ENCODE data around the gene PSD4. TPM values are rescaled to one million over a fixed set of nuclear protein-coding genes. Genes with fewer than 3 reads are reported as not detected.

PSD4 gene
- total and polyA plus RNA-seq, 5 experiments from 2014 or later: 22.8 to 124 (median 44.1) TPM

DNA sequence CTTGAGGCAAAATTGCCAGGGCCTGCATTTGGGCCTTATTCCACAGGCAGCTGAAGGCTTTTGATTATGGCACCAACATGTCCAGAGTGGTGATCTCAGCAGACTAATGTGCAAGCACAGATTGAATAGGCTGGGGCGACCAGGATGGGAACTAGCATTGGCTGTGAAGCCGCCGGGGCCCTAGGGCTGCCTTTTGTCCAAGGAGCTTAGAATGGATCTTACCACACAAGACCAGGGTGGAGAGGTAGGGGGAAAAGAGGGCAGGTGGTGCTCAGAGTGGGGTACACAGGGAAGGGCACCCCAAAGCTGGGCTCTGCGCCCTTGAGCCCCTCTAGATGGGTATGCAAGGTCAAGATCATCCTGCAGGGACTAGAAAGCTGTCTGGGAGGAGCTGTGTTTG, 23.1 kb downstream of the PSD4 start:
- DNase-seq (no peak), ATAC-seq (no peak)
- Mint-ChIP-seq H3K4me3 (no peak overlapping the region), H3K36me3 (peaks cover 0 to 86% (median 18%) of the 10 kb centered on the region in 3 donors), H3K4me1 (peaks cover 18 to 38% (median 26%) of the 10 kb centered on the region in 4 donors), H3K9me3 (no peaks in the 10 kb centered on the region), H3K27me3 (no peaks in the 10 kb centered on the region), H3K27ac (peak overlapping the region; percentile 3 to 96 (median 78))
- POLR2A ChIA-PET: interaction anchor here (0.9 to 7.8 kb wide), 9 partner anchors 9 to 212 kb away, joined by 3 to 80 read pairs (median 4); partner anchors contain the start of gene PSD4

DNA sequence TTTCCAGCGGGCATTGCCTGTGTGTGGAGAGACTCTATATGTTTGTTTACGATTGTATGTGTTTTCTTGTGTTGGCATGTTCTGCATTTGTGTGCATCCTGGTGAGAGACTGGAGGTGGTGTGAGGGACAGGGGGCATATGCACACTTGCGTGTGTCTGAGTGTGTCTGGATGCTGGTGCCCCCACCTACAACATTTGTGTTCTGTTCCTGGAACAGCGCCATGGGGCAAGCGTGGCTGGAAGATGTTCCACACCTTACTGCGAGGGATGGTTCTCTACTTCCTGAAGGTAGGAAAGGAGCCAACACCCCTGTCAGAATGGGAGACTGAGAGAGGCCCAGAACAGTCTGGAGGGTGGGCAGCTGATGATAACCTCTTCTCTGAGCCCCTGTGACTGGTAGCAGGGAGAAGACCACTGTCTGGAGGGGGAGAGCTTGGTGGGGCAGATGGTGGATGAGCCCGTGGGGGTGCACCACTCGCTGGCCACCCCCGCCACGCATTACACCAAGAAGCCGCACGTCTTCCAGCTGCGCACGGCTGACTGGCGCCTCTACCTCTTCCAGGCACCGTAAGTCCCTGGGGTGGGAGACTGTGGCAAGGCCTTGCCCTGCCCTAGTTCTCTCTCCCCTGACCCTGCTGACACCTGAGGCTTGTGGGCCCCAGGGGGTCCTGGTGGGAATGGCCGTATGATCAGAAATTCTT, 23.7 kb downstream of the PSD4 start:
- peaks cover 0 to 89% (median 18%) of the 10 kb centered on the region in 3 donors for H3K36me3 Mint-ChIP-seq
- peaks cover 18 to 38% (median 26%) of the 10 kb centered on the region in 4 donors for H3K4me1 Mint-ChIP-seq
- H3K27me3 Mint-ChIP-seq: no peaks in the 10 kb centered on the region
- H3K27ac Mint-ChIP-seq: peak overlapping the region; percentile 36 to 96 (median 76)
- H3K4me3 Mint-ChIP-seq: peak overlapping the region in 2 of 10 donors; percentile 3 to 28
- ATAC-seq (no peak), DNase-seq (no peak)
- H3K9me3 Mint-ChIP-seq: no peaks in the 10 kb centered on the region
- POLR2A ChIA-PET: interaction anchor here (1.1 to 7.8 kb wide), 8 partner anchors 14 to 213 kb away, joined by 3 to 80 read pairs (median 11); partner anchors contain the start of gene PSD4

DNA sequence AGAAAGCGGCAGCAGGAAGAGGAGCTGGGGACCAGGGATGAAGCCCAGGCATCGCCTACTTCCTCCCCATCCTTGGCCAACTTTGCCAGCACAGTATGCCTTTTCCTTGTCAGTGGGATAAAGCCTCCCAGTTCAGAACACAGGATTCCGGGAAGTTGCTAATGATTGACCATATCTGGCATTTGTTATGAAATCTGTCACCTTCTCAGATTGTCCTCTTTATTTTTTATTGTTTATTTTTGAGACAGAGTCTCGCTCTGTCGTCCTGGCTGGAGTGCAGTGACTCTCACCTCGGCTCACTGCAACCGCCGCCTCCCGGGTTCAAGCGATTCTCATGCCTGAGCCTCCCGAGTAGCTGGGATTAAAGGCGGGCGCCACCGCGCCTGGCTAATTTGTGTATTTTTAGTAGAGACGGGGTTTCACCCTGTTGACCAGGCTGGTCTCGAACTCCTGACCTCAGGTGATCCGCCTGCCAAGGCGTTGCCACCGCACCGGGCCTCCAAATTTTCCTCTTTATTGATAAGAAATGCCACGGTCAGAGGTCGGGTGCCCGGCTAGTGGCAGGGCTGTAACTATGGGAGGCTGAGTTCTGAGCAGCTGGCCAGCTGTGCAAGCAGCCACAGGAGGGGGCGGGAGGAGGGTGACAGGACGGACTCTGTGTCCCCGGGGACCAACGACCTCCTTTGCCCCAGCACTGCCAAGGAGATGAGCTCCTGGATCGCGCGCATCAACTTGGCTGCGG, 24.4 kb downstream of the PSD4 start:
- Mint-ChIP-seq H3K9me3 (no peaks in the 10 kb centered on the region), H3K27ac (peak overlapping the region in 8 of 10 donors; percentile 8 to 79 (median 54)), H3K4me3 (peak overlapping the region in 1 of 10 donors; percentile 28), H3K4me1 (peaks cover 18 to 42% (median 27%) of the 10 kb centered on the region in 4 donors), H3K27me3 (no peaks in the 10 kb centered on the region), H3K36me3 (peaks cover 0 to 89% (median 18%) of the 10 kb centered on the region in 3 donors)
- POLR2A ChIA-PET: interaction anchor here (1.0 to 7.8 kb wide), 9 partner anchors 18 to 213 kb away, joined by 3 to 80 read pairs (median 6); partner anchors contain the start of gene PSD4
- ATAC-seq: no peak
- DNase-seq: no peak

DNA sequence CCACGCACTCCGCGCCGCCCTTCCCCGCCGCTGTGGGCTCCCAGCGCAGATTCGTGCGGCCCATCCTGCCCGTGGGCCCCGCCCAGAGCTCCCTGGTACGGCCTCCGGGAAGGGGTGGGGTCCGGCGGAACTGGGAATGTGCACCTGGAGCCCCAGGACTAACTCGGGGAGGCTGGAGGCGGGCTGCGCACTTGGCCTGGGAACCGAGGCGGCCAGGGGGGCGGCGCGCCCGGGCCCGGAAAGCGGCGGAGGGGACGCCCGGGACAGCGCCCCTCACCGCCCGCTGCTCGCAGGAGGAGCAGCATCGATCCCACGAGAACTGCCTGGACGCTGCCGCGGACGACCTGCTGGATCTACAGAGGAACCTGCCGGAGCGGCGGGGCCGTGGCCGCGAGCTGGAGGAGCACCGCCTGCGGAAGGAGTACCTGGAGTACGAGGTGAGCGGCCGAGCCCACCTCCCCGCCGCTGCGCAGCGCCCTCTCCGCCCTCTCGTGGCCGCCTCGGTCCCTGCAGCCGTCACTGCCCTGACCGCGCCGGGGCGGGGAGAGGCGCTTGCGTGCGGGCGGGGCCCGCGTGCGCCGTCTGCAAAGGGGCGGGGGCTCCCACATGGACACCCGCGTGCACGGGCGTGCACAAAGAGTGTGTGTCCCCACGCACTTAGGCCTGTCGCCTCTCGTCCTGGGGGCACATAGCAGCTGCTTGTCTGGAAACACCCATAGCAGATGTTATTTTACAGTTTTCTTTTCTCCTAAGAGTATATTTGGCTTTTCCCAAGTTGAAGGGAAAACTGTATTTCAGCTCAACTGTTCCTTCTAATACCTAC, 25.2 kb downstream of the PSD4 start:
- POLR2A ChIA-PET: interaction anchor here (1.0 to 7.8 kb wide), 9 partner anchors 18 to 214 kb away, joined by 3 to 80 read pairs (median 6); partner anchors contain the start of gene PSD4
- peak; percentile 58 to 85 (median 76) for DNase-seq
- H3K27ac Mint-ChIP-seq: peak overlapping the region in 2 of 10 donors; percentile 55 to 57
- no peaks in the 10 kb centered on the region for H3K27me3 Mint-ChIP-seq
- H3K4me3 Mint-ChIP-seq: peak overlapping the region in 2 of 10 donors; percentile 29 to 36
- peaks cover 21 to 42% (median 29%) of the 10 kb centered on the region in 4 donors for H3K4me1 Mint-ChIP-seq
- ATAC-seq: peak; percentile 77 to 82
- no peaks in the 10 kb centered on the region for H3K9me3 Mint-ChIP-seq
- H3K36me3 Mint-ChIP-seq: peaks cover 0 to 83% (median 18%) of the 10 kb centered on the region in 3 donors

DNA sequence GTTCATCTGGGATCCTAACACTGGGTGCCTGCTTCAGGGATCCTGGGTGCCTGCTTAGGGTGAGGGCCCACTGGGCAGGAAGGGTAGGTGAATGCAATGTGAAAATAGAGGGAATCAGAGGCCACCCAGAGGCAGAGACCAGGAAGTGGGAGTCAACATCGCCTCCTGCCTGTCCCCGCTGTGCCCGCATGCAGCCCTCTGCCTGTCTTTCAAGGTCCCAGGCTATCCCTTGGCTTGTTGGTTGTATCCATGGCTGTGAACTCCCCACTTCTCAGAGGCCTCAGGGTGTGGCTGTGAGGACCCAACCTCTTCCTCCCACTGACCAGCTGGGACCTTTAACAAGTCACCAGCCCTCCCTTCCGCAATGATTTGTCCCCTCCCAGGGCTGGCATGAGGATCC, 26.5 kb downstream of the PSD4 start:
- POLR2A ChIA-PET: interaction anchor here (0.7 to 7.8 kb wide), 6 partner anchors 20 to 63 kb away, joined by 3 to 80 read pairs (median 24); partner anchors contain the start of gene PSD4
- Mint-ChIP-seq H3K27me3 (no peaks in the 10 kb centered on the region), H3K4me3 (no peak overlapping the region), H3K27ac (peak overlapping the region in 9 of 10 donors; percentile 8 to 83 (median 49)), H3K36me3 (peaks cover 0 to 71% (median 12%) of the 10 kb centered on the region in 3 donors), H3K9me3 (no peaks in the 10 kb centered on the region), H3K4me1 (peaks cover 23 to 46% (median 36%) of the 10 kb centered on the region in 4 donors)
- ATAC-seq (no peak), DNase-seq (no peak)

DNA sequence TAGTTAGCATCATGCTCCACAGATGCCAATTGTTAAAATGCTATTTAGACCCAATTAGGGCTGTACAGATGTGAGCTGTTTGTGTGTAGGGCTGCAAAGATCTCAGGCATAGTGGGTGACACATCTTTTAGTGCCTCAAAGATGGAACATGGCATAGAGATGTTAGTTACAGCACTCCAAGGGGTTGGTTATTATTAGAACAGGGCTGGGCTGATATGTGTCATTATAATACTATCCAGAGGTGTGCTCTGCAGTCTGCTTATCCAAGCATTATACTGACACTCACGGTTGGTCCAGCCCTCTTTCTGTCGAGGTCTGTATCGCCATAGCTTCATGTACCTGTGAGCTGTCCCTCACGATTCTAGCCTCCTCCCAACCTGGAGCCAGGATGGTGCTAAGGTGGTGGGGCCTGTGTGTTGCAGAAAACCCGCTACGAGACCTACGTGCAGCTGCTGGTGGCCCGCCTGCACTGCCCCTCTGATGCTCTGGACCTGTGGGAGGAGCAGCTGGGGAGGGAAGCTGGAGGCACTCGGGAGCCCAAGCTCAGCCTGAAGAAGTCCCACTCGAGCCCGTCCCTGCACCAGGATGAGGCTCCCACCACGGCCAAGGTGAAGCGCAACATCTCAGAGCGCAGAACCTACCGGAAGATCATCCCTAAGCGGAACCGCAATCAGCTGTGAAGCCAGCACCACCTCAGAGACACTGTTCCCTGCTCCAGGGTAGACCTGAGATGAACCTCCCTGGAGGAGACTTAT, 27.1 kb downstream of the PSD4 start:
- DNase-seq: no peak
- no peak for ATAC-seq
- no peaks in the 10 kb centered on the region for H3K27me3 Mint-ChIP-seq
- H3K4me3 Mint-ChIP-seq: no peak overlapping the region
- peaks cover 21 to 48% (median 36%) of the 10 kb centered on the region in 4 donors for H3K4me1 Mint-ChIP-seq
- no peaks in the 10 kb centered on the region for H3K9me3 Mint-ChIP-seq
- peak overlapping the region in 9 of 10 donors; percentile 3 to 83 (median 46) for H3K27ac Mint-ChIP-seq
- H3K36me3 Mint-ChIP-seq: peaks cover 0 to 65% (median 11%) of the 10 kb centered on the region in 3 donors
- POLR2A ChIA-PET: interaction anchor here (0.7 to 3.3 kb wide), 4 partner anchors 26 to 63 kb away, joined by 3 to 33 read pairs (median 3); no protein-coding TSS in a partner anchor

DNA sequence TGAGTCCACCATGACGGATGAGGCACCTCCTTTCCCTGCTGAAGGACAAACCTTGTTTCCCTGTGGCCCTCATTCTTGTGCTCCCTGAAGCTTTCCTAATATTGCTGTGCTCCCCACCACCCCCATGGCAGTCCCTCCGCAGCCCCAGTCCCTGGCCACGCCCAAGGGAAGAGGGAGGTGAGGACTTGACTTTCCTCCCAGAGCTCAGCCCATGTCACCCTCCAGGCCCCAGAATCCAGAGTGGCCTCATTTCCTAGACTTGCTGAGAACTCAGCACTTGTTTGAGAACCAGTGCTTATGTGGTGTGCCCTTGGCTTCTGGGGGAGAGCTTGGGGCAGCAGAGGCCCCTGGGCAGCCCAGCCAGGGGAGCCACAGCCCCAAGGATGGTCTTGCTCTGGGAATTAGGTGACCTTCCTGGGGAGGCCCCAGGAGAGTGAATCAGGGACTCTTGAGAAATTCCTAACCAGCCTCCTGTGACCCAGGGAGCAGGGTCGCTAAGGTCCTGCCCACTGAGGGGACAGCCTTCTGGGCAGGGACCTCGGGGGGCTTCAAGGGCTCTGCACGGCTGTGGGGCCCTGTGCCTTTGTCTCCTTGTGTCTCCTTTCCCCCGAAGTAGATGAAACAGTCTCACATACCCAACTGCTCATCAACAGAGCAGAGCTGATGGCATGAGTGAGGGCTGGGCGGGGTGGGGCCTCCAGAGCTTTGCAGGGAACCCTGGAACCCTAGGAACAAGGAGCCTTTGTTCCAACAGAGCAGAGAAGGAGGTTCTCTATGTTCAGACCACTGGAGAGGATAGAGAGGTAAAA, 27.9 kb downstream of the PSD4 start:
- DNase-seq: no peak
- H3K36me3 Mint-ChIP-seq: peaks cover 0 to 57% (median 5%) of the 10 kb centered on the region in 3 donors
- H3K4me1 Mint-ChIP-seq: peaks cover 19 to 46% (median 35%) of the 10 kb centered on the region in 4 donors
- peak overlapping the region in 5 of 10 donors; percentile 3 to 83 (median 40) for H3K27ac Mint-ChIP-seq
- POLR2A ChIA-PET: interaction anchor here (0.7 to 1.2 kb wide), 3 partner anchors 27 to 50 kb away, joined by 3 read pairs; no protein-coding TSS in a partner anchor
- ATAC-seq: no peak
- no peaks in the 10 kb centered on the region for H3K9me3 Mint-ChIP-seq
- H3K27me3 Mint-ChIP-seq: no peaks in the 10 kb centered on the region
- no peak overlapping the region for H3K4me3 Mint-ChIP-seq

DNA sequence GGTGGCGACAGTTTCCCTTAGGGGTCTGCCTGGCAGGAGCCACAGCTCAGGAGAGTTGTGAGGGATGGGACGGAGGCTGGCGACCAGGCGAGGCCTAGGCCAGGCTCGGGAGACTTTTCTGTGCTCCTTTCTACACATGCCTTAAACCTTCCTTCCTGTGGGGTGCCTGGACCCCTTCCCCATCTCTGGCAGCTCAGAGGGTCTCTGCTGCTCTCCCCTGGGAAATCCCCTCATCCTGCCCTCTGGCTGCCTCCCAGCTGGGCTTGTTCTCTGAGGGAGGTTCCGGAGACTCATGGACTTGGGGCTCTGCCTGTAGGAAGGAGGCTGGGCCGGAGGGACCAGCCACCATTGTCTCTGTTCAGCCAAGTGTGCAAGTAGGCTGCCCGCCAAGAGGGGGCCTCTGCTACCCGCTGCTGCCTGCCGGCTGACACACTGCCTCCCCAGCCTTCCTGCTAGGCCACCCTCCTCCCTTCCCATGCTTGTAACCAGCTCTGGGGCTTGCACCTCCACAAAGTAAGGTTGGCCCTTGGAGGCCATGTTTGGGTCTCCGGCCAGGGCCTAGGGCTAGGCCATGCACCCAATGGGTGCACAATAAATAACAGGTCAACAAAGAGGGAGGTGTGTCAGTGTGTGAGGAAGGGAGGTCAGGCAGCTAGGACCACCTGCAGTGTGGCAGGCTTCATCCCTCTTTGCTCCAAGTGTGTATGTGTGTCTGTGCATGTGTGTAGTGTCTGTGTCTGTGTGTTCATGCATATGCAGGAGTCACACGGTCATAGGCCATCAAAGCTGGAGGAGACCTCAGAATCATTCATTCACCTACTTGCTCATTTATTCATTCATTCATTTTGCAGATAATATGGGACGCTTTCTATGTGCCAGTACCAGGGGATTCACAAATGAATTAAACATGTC, 28.8 kb downstream of the PSD4 start:
- H3K36me3 Mint-ChIP-seq: peaks cover 0 to 49% (median 2%) of the 10 kb centered on the region in 3 donors

DNA sequence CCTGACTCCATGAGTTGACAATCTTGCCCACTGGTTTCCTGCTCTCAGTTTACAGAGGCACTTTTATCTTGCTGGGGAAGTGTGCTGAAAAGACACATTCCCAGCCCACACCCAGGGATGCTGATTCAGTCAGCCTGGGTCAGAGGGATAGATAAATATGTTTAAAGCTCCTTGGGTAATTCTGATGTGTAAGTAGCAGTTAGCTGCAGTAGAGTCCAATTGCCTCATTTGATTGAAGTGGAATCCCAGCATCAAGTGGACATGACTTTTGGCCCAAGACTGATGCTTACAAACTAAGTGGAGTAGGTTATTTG, 29.4 kb downstream of the PSD4 start:
- DNase-seq: no peak
- Mint-ChIP-seq H3K4me1 (peaks cover 18 to 42% (median 34%) of the 10 kb centered on the region in 4 donors), H3K9me3 (no peaks in the 10 kb centered on the region), H3K27ac (peak overlapping the region in 4 of 10 donors; percentile 17 to 89 (median 48)), H3K36me3 (peaks cover 0 to 43% (median 2%) of the 10 kb centered on the region in 3 donors), H3K4me3 (no peak overlapping the region), H3K27me3 (no peaks in the 10 kb centered on the region)
- ATAC-seq: no peak
- POLR2A ChIA-PET: interaction anchor here (0.7 to 3.7 kb wide), 7 partner anchors 10 to 69 kb away, joined by 3 to 21 read pairs (median 6); no protein-coding TSS in a partner anchor

More for the DNA sequence above, 28.8 kb downstream of the PSD4 start:
- Mint-ChIP-seq H3K4me1 (peaks cover 15 to 37% (median 32%) of the 10 kb centered on the region in 4 donors), H3K27ac (peak overlapping the region in 6 of 10 donors; percentile 17 to 89 (median 52)), H3K9me3 (no peaks in the 10 kb centered on the region), H3K27me3 (no peaks in the 10 kb centered on the region), H3K4me3 (no peak overlapping the region)
- DNase-seq (no peak), ATAC-seq (no peak)
- POLR2A ChIA-PET: interaction anchor here (0.7 to 3.7 kb wide), 6 partner anchors 31 to 65 kb away, joined by 3 to 21 read pairs (median 6); no protein-coding TSS in a partner anchor

All from naive thymus-derived CD8-positive, alpha-beta T cell (primary cell).